GM21737 (cell line): ENCODE data around the gene SH3RF3.
"Not testable (repeated sequence)": the region's sequence is repeated elsewhere in the genome, so short reads cannot be mapped to it uniquely, and the experiment has no call there.

Experiments
- ATAC-seq: cut with Tn5 transposase; IDR thresholded peaks from one replicate; pipeline ENCODE4 v1.9.1; 2021; ENCODE audit warnings: mild to moderate bottlenecking, moderate library complexity; ENCODE audit not compliant: unreplicated experiment

The SH3RF3 gene

GRCh38 chr2:109117181-109117580, 11.8 kb upstream of the SH3RF3 start:
- not testable (repeated sequence) for ATAC-seq

GRCh38 chr2:109117780-109118179, 11.2 kb upstream of the SH3RF3 start:
- ATAC-seq: no peak

GRCh38 chr2:109118321-109118720, 10.7 kb upstream of the SH3RF3 start:
- no peak for ATAC-seq

- ATAC-seq: no peak
These were observed 8.8 kb upstream of the SH3RF3 start for GRCh38 chr2:109120166-109120565.

- not testable (repeated sequence) for ATAC-seq
These were observed 8.3 kb upstream of the SH3RF3 start for GRCh38 chr2:109120686-109121085.

GRCh38 chr2:109123586-109124201, 5.3 kb upstream of the SH3RF3 start:
- ATAC-seq: no peak

GRCh38 chr2:109124982-109125592, 3.9 kb upstream of the SH3RF3 start:
- no peak for ATAC-seq

GRCh38 chr2:109125593-109126500, 3.2 kb upstream of the SH3RF3 start:
- ATAC-seq: no peak

GRCh38 chr2:109126501-109126860, 2.5 kb upstream of the SH3RF3 start:
- no peak for ATAC-seq

- ATAC-seq: no peak
These were observed 1.4 kb upstream of the SH3RF3 start for GRCh38 chr2:109127556-109127955.

GRCh38 chr2:109128048-109128615, 873 bp upstream of the SH3RF3 start:
- peak; percentile 61 for ATAC-seq

GRCh38 chr2:109129356-109129920, 433 bp downstream of the SH3RF3 start:
- ATAC-seq: peak; percentile 37

GRCh38 chr2:109129921-109130722, 1.1 kb downstream of the SH3RF3 start:
- ATAC-seq: no peak

GRCh38 chr2:109130723-109130995, 1.7 kb downstream of the SH3RF3 start:
- ATAC-seq: no peak

- no peak for ATAC-seq
These were observed 2.8 kb downstream of the SH3RF3 start for GRCh38 chr2:109131777-109132176.

- no peak for ATAC-seq
These were observed 3.6 kb downstream of the SH3RF3 start for GRCh38 chr2:109132626-109133025.

- no peak for ATAC-seq
These were observed 4.7 kb downstream of the SH3RF3 start for GRCh38 chr2:109133746-109134145.

- ATAC-seq: peak; percentile 77
These were observed 5.8 kb downstream of the SH3RF3 start for GRCh38 chr2:109134741-109135358.

GRCh38 chr2:109135359-109136197, 6.6 kb downstream of the SH3RF3 start:
- ATAC-seq: no peak
